Measurements from ENCODE around the gene CDH12.
"Not testable (repeated sequence)": the region's sequence is repeated elsewhere in the genome, so short reads cannot be mapped to it uniquely, and the experiment has no call there.

DNA sequence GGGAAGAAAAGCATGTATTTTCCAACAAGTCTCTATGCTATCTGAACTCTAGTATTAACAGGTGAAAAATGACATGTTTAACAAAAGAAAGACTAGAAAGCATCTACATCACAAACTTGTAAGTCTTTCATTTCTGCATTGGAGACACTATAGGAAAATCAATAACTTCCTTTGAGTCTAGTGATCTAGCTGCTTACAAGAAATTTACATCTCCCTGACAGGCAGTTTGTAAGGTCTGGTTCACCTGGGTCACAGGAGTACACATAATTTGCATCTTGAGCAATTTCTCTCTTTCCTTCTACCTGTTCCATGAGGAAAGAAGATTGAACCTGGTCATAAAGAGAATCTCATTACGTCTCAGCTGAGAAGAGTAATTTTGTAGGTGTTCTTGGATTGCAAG is 696.2 kb downstream of the CDH12 start:
- TF ChIP-seq, protein P1, sequence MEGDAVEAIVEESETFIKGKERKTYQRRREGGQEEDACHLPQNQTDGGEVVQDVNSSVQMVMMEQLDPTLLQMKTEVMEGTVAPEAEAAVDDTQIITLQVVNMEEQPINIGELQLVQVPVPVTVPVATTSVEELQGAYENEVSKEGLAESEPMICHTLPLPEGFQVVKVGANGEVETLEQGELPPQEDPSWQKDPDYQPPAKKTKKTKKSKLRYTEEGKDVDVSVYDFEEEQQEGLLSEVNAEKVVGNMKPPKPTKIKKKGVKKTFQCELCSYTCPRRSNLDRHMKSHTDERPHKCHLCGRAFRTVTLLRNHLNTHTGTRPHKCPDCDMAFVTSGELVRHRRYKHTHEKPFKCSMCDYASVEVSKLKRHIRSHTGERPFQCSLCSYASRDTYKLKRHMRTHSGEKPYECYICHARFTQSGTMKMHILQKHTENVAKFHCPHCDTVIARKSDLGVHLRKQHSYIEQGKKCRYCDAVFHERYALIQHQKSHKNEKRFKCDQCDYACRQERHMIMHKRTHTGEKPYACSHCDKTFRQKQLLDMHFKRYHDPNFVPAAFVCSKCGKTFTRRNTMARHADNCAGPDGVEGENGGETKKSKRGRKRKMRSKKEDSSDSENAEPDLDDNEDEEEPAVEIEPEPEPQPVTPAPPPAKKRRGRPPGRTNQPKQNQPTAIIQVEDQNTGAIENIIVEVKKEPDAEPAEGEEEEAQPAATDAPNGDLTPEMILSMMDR (IDR thresholded peaks at IDR 0.05) = not testable (repeated sequence)
- TF ChIP-seq POLR2A (IDR thresholded peaks at IDR 0.05) = not testable (repeated sequence)

Measured in ovary (tissue), 3 donors.